Effector memory CD4-positive, alpha-beta T cell (primary cell): ENCODE data around the gene ARMC2.

ENCODE experiments used
- DNase-seq, 3 donors: peaks; one replicate each; pipeline ENCODE4 v3.0.0-alpha.2; 2020
- H3K27ac ChIP-seq: 2 replicates; pipeline ENCODE4 v1.7.0; 2013; ENCODE audit warnings: mild to moderate bottlenecking, low read length, moderate library complexity; ENCODE audit not compliant: insufficient read depth, poor library complexity, severe bottlenecking
- H3K27me3 ChIP-seq: replicated peaks from 2 replicates; pipeline ENCODE4 v1.7.0; 2013; ENCODE audit warnings: mild to moderate bottlenecking, low read length; ENCODE audit not compliant: insufficient read depth, control insufficient read depth, poor library complexity, severe bottlenecking
- H3K36me3 ChIP-seq: 2 replicates; pipeline ENCODE4 v1.7.0; 2013; ENCODE audit warnings: mild to moderate bottlenecking, low read length, moderate library complexity; ENCODE audit not compliant: control insufficient read depth, insufficient read depth
- H3K4me1 ChIP-seq: 2 replicates; pipeline ENCODE4 v1.7.0; 2013; ENCODE audit warnings: low read length, mild to moderate bottlenecking; ENCODE audit not compliant: control insufficient read depth, insufficient read depth, poor library complexity, severe bottlenecking
- H3K4me3 ChIP-seq: 2 replicates; pipeline ENCODE4 v1.7.0; 2013; ENCODE audit warnings: low read length, low read depth, mild to moderate bottlenecking; ENCODE audit not compliant: insufficient read depth, poor library complexity, severe bottlenecking
- H3K9me3 ChIP-seq: 2 replicates; pipeline ENCODE4 v1.7.0; 2013; ENCODE audit warnings: mild to moderate bottlenecking, low read length, moderate library complexity; ENCODE audit not compliant: control insufficient read depth

The ARMC2 gene

GRCh38 chr6:108831104-108831503 lies 17.1 kb upstream of the ARMC2 start:
- no peak for DNase-seq
- no peaks in the 10 kb centered on the region for H3K4me1 ChIP-seq
- H3K36me3 ChIP-seq: no peaks in the 10 kb centered on the region
- H3K27ac ChIP-seq: no peak overlapping the region
- H3K4me3 ChIP-seq: no peak overlapping the region
- H3K9me3 ChIP-seq: no peaks in the 10 kb centered on the region
- no peaks in the 10 kb centered on the region for H3K27me3 ChIP-seq

GRCh38 chr6:108832738-108833137 lies 15.5 kb upstream of the ARMC2 start:
- no peaks in the 10 kb centered on the region for H3K36me3 ChIP-seq
- no peaks in the 10 kb centered on the region for H3K9me3 ChIP-seq
- no peak overlapping the region for H3K4me3 ChIP-seq
- H3K4me1 ChIP-seq: no peaks in the 10 kb centered on the region
- no peak overlapping the region for H3K27ac ChIP-seq
- no peaks in the 10 kb centered on the region for H3K27me3 ChIP-seq
- no peak for DNase-seq

- no peak overlapping the region for H3K27ac ChIP-seq
- peak; percentile 60 to 76 (median 65) for DNase-seq
- no peaks in the 10 kb centered on the region for H3K36me3 ChIP-seq
- H3K4me3 ChIP-seq: no peak overlapping the region
- H3K27me3 ChIP-seq: no peaks in the 10 kb centered on the region
- H3K4me1 ChIP-seq: no peaks in the 10 kb centered on the region
- H3K9me3 ChIP-seq: no peaks in the 10 kb centered on the region
Observed at GRCh38 chr6:108835218-108835850, 12.9 kb upstream of the ARMC2 start.

- no peak overlapping the region for H3K4me3 ChIP-seq
Observed at GRCh38 chr6:108836061-108836460, 12.2 kb upstream of the ARMC2 start.

GRCh38 chr6:108837236-108837971 lies 10.8 kb upstream of the ARMC2 start:
- Histone ChIP-seq H3K9me3 (no peaks in the 10 kb centered on the region), H3K4me1 (no peaks in the 10 kb centered on the region), H3K36me3 (no peaks in the 10 kb centered on the region), H3K4me3 (no peak overlapping the region), H3K27me3 (no peaks in the 10 kb centered on the region), H3K27ac (no peak overlapping the region)
- DNase-seq: no peak

More at GRCh38 chr6:108836061-108836460, 12.2 kb upstream of the ARMC2 start:
- no peak for DNase-seq
- H3K27ac ChIP-seq: no peak overlapping the region
- no peaks in the 10 kb centered on the region for H3K27me3 ChIP-seq
- H3K36me3 ChIP-seq: no peaks in the 10 kb centered on the region
- no peaks in the 10 kb centered on the region for H3K9me3 ChIP-seq
- no peaks in the 10 kb centered on the region for H3K4me1 ChIP-seq

- no peak overlapping the region for H3K4me3 ChIP-seq
- H3K9me3 ChIP-seq: no peaks in the 10 kb centered on the region
- no peak overlapping the region for H3K27ac ChIP-seq
- DNase-seq: no peak
- no peaks in the 10 kb centered on the region for H3K27me3 ChIP-seq
- H3K36me3 ChIP-seq: no peaks in the 10 kb centered on the region
- no peaks in the 10 kb centered on the region for H3K4me1 ChIP-seq
Observed at GRCh38 chr6:108838101-108838717, 10.0 kb upstream of the ARMC2 start.

- H3K36me3 ChIP-seq: no peaks in the 10 kb centered on the region
- H3K4me3 ChIP-seq: no peak overlapping the region
- no peak overlapping the region for H3K27ac ChIP-seq
- H3K4me1 ChIP-seq: no peaks in the 10 kb centered on the region
- no peaks in the 10 kb centered on the region for H3K9me3 ChIP-seq
- DNase-seq: no peak
- no peaks in the 10 kb centered on the region for H3K27me3 ChIP-seq
Observed at GRCh38 chr6:108839083-108839642, 9.1 kb upstream of the ARMC2 start.

GRCh38 chr6:108840919-108841318 lies 7.3 kb upstream of the ARMC2 start:
- H3K36me3 ChIP-seq: no peaks in the 10 kb centered on the region
- no peak overlapping the region for H3K27ac ChIP-seq
- no peak for DNase-seq
- no peaks in the 10 kb centered on the region for H3K27me3 ChIP-seq
- no peak overlapping the region for H3K4me3 ChIP-seq
- H3K4me1 ChIP-seq: no peaks in the 10 kb centered on the region
- H3K9me3 ChIP-seq: no peaks in the 10 kb centered on the region

GRCh38 chr6:108841377-108841855 lies 6.8 kb upstream of the ARMC2 start:
- H3K27ac ChIP-seq: no peak overlapping the region

GRCh38 chr6:108844135-108844534 lies 4.1 kb upstream of the ARMC2 start:
- no peak for DNase-seq
- Histone ChIP-seq H3K4me3 (no peak overlapping the region), H3K36me3 (no peaks in the 10 kb centered on the region), H3K9me3 (no peaks in the 10 kb centered on the region), H3K27me3 (no peaks in the 10 kb centered on the region), H3K4me1 (peaks cover 6% of the 10 kb centered on the region), H3K27ac (no peak overlapping the region)

More at GRCh38 chr6:108841377-108841855, 6.8 kb upstream of the ARMC2 start:
- Histone ChIP-seq H3K27me3 (no peaks in the 10 kb centered on the region), H3K36me3 (no peaks in the 10 kb centered on the region), H3K4me1 (no peaks in the 10 kb centered on the region), H3K4me3 (no peak overlapping the region), H3K9me3 (no peaks in the 10 kb centered on the region)
- DNase-seq: no peak
